Spleen (tissue), 11 donors: Measurements from ENCODE around the gene CCDC134. TPM values are rescaled to one million over a fixed set of nuclear protein-coding genes. Genes with fewer than 3 reads are reported as not detected.
"Not testable (repeated sequence)": the region's sequence is repeated elsewhere in the genome, so short reads cannot be mapped to it uniquely, and the experiment has no call there.

ENCODE experiments used
- DNase-seq: peaks from one replicate; pipeline ENCODE4 v3.0.0-alpha.2; 2020
- H3K27ac ChIP-seq, 8 donors: fragments of 200-600 bp; sonication (generic) in 7 of 8; 1 replicate in 4 of 8; 2 replicates in 4 of 8; pipeline versions ENCODE4 v1.5.0 to v1.8.0; 2016 to 2021; ENCODE audit warnings: inconsistent platforms in 4 of 8, mild to moderate bottlenecking in 4 of 8, moderate library complexity in 1 of 8
- H3K27me3 ChIP-seq, 7 donors: fragments of 200-600 bp; sonication (generic) in 6 of 7; replicated peaks in 1 of 7; 1 replicate in 4 of 7; 2 replicates in 3 of 7; pipeline versions ENCODE4 v1.5.0 to v1.8.0; 2016 to 2021; ENCODE audit warnings: inconsistent platforms in 3 of 7, mild to moderate bottlenecking in 1 of 7
- H3K36me3 ChIP-seq, 6 donors: fragments of 200-600 bp; sonication (generic) in 5 of 6; 1 replicate in 4 of 6; 2 replicates in 2 of 6; pipeline versions ENCODE4 v1.5.0 to v1.8.0; 2016 to 2021; ENCODE audit warnings: inconsistent platforms in 2 of 6
- H3K4me1 ChIP-seq, 6 donors: fragments of 200-600 bp; sonication (generic) in 5 of 6; 1 replicate in 3 of 6; 2 replicates in 3 of 6; pipeline versions ENCODE4 v1.5.0 to v1.8.0; 2016 to 2021; ENCODE audit warnings: inconsistent platforms in 3 of 6
- H3K4me3 ChIP-seq, 8 donors: fragments of 200-600 bp; sonication (generic) in 7 of 8; 1 replicate in 4 of 8; 2 replicates in 4 of 8; pipeline versions ENCODE4 v1.5.0 to v1.8.0; 2016 to 2021; ENCODE audit warnings: inconsistent platforms in 4 of 8, mild to moderate bottlenecking in 4 of 8, moderate library complexity in 2 of 8
- H3K9me3 ChIP-seq, 8 donors: fragments of 200-600 bp; sonication (generic) in 7 of 8; 1 replicate in 4 of 8; 2 replicates in 4 of 8; pipeline versions ENCODE4 v1.5.0 to v1.8.0; 2016 to 2021; ENCODE audit warnings: inconsistent platforms in 4 of 8
- POLR2A ChIP-seq, 3 donors: fragments of 450-650 bp; IDR thresholded peaks; one replicate each; pipeline ENCODE4 v1.5.1; 2017; ENCODE audit warnings: antibody characterized with exemption in 3 of 3, mild to moderate bottlenecking in 1 of 3
- POLR2AphosphoS5 ChIP-seq, 3 donors: sonication (generic); formaldehyde crosslinking; IDR thresholded peaks; one replicate each; pipeline ENCODE4 v1.5.1; 2017; ENCODE audit warnings: antibody characterized with exemption in 3 of 3
- WGBS, 5 donors: extraction: QIAGEN DNeasy Blood & Tissue Kit in 3 of 5; methylation state at CpG; one replicate each; pipeline versions ENCODE4 v1.1.5 to v1.1.7; 2013 to 2018; 5-methylcytosine and 5-hydroxymethylcytosine counted together
- intact Hi-C: fragments of 100-400 bp; cut with DNase I; formaldehyde crosslinking; loops from one replicate; pipeline ENCODE4 v1.15.0; 2023; ENCODE audit warnings: low total_unique reads
- polyA plus RNA-seq, 3 donors: library from polyadenylated mRNA; stranded (reverse); fragments of 200-250 nt; gene quantifications; one replicate each; pipeline ENCODE4 v1.2.1, GENCODE V29; 2013
- total RNA-seq, 7 donors: library from RNA; depleted of rRNA in 3 of 7; stranded (reverse); fragments of >200 nt in 3 of 7; fragmentation: NEBNext Ultra II Directional in 4 of 7; extraction: Animal tissue kit (Norgen Biotek cat#: 25700) in 4 of 7; gene quantifications; one replicate each; pipeline versions ENCODE4 v1.1.0 to v1.2.1, GENCODE V29; 2016 to 2021
- TF ChIP-seq, protein P1 (sequence below), 11 experiments: fragments of 200-600 bp in 7 of 11; fragments of 450-650 bp in 4 of 11; sonication (generic) in 4 of 11; IDR thresholded peaks in 8 of 11; conservative IDR thresholded peaks in 3 of 11; 1 replicate in 7 of 11; 2 replicates in 4 of 11; pipeline versions ENCODE4 v1.4.0 to v1.8.0; 2016 to 2021; ENCODE audit warnings: antibody characterized with exemption in 11 of 11, inconsistent platforms in 4 of 11, mild to moderate bottlenecking in 1 of 11
- donor health status: healthy with polysubstance abuse.
- donor health status: DM: no; HTN: no; CAD: no; lungs with moderate emphysema.
- donor health status: DM: no; HTN: no; CAD: no.
- donor health status: Bipolar disorder and iron deficiency.
- donor health status: healthy.
- donor health status: DM: no; HTN: no; CAD: no.
- donor health status: DM: yes; HTN: yes; CAD: no.

CCDC134 gene
- total and polyA plus RNA-seq, 10 donors: 0.54 to 11.8 (median 9.3) TPM

DNA sequence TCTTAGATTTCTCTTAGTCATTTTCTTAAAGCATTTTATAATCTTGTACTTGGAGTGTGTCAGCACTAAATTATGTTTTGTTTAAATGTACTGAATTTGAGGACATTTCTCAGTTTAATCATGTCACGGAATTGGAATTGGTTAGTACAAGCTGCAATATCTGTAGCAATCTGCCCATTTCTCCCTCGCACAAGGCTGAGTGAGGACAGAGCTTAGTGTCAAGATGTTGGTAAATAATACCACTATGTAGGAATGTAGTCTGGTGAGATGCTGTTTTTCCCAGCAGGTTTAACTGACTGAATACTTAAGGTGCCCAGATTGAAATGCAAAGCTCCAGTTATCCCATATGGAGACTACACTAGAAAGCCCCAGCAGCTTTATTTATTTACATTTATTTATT, 63.0 kb downstream of the CCDC134 start:
- Histone ChIP-seq H3K36me3 (peaks cover 0 to 26% (median 21%) of the 10 kb centered on the region in 6 donors), H3K4me1 (peaks cover 15 to 75% (median 54%) of the 10 kb centered on the region in 6 donors), H3K27me3 (no peaks in the 10 kb centered on the region), H3K27ac (peak overlapping the region; percentile 69 to 91 (median 82)), H3K4me3 (no peak overlapping the region), H3K9me3 (no peaks in the 10 kb centered on the region)
- intact Hi-C loops: no loop called here
- WGBS, 5 donors: 83 to 94% (median 92%) methylated on average over 2 of the region's 2 CpGs
- no peak for DNase-seq
- TF ChIP-seq, protein P1, sequence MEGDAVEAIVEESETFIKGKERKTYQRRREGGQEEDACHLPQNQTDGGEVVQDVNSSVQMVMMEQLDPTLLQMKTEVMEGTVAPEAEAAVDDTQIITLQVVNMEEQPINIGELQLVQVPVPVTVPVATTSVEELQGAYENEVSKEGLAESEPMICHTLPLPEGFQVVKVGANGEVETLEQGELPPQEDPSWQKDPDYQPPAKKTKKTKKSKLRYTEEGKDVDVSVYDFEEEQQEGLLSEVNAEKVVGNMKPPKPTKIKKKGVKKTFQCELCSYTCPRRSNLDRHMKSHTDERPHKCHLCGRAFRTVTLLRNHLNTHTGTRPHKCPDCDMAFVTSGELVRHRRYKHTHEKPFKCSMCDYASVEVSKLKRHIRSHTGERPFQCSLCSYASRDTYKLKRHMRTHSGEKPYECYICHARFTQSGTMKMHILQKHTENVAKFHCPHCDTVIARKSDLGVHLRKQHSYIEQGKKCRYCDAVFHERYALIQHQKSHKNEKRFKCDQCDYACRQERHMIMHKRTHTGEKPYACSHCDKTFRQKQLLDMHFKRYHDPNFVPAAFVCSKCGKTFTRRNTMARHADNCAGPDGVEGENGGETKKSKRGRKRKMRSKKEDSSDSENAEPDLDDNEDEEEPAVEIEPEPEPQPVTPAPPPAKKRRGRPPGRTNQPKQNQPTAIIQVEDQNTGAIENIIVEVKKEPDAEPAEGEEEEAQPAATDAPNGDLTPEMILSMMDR (IDR thresholded peaks at IDR 0.05 in 8 of 11, conservative IDR thresholded peaks at IDR 0.05 in 3 of 11): no peak
- TF ChIP-seq POLR2AphosphoS5 (IDR thresholded peaks at IDR 0.05) (no peak), POLR2A (IDR thresholded peaks at IDR 0.05) (no peak)

DNA sequence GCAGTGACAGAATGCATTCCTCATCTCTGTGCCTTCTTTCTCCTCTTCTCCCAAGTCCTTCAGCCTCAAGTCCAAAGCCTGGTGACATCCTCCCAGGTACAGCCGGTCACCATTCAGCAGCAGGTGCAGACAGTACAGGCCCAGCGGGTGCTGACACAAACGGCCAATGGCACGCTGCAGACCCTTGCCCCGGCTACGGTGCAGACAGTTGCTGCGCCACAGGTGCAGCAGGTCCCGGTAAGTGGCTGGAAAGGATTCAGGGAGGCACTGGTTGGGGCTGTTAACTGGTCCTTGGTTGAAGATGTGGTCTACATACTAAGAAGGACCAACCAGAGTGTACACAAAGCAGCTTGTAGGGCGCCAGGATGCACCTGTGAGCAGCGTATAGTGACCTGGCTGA, 68.1 kb downstream of the CCDC134 start:
- intact Hi-C loops: no loop called here

DNA sequence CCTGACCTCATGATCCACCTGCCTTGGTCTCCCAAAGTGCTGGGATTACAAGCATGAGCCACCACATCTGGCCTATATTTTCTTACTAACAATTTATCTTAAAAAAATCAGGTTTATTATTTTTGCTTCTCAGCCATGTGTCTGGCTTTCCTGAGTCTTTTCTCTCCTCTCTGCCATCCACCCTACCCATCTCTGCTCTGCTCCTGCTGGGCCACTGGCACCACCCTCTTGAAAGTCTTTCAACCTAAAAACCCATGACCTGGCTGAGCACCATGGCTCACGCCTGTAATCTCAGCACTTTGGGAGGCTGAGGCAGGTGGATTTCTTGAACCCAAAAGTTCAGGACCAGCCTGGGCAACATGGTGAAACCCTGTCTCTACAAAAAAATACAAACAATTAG, 69.6 kb downstream of the CCDC134 start:
- H3K4me3 ChIP-seq, H3K9me3 ChIP-seq, H3K27me3 ChIP-seq, DNase-seq, H3K27ac ChIP-seq, intact Hi-C loops: not testable (repeated sequence)
- WGBS, 5 donors: 86 to 100% (median 92%) methylated on average over 1 of the region's 1 CpG
- H3K4me1 ChIP-seq: peaks cover 0 to 24% (median 0%) of the 10 kb centered on the region in 6 donors
- H3K36me3 ChIP-seq: peaks cover 0 to 92% (median 74%) of the 10 kb centered on the region in 6 donors

More for the DNA sequence above, 68.1 kb downstream of the CCDC134 start:
- no peak overlapping the region for H3K27ac ChIP-seq
- WGBS, 5 donors: 93 to 98% (median 97%) methylated on average over 9 to 10 of the region's 10 CpGs
- H3K36me3 ChIP-seq: peaks cover 0 to 77% (median 59%) of the 10 kb centered on the region in 6 donors
- H3K9me3 ChIP-seq: no peaks in the 10 kb centered on the region
- peaks cover 0 to 37% (median 3%) of the 10 kb centered on the region in 6 donors for H3K4me1 ChIP-seq
- H3K27me3 ChIP-seq: no peaks in the 10 kb centered on the region
- no peak overlapping the region for H3K4me3 ChIP-seq
- DNase-seq: no peak
- TF ChIP-seq POLR2AphosphoS5 (IDR thresholded peaks at IDR 0.05) (no peak), POLR2A (IDR thresholded peaks at IDR 0.05) (no peak)
- TF ChIP-seq, protein P1 (IDR thresholded peaks at IDR 0.05 in 8 of 11, conservative IDR thresholded peaks at IDR 0.05 in 3 of 11): no peak

DNA sequence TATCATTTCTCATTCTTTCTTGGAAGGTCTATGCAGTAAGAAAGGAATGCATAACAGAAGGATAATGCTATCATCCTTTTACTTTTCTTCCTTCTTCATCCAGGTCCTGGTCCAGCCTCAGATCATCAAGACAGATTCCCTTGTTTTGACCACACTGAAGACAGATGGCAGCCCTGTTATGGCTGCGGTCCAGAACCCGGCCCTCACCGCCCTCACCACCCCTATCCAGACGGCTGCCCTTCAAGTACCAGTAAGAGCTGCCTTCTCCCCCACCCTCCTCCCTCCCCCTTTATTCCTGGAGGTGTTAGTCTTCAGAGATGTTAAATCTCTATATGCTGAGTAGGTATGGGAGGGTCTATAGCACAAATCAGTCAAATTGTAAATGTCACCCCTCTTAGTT, 70.3 kb downstream of the CCDC134 start:
- no peak for DNase-seq
- Histone ChIP-seq H3K27me3 (no peaks in the 10 kb centered on the region), H3K36me3 (peaks cover 0 to 99% (median 81%) of the 10 kb centered on the region in 6 donors), H3K9me3 (no peaks in the 10 kb centered on the region), H3K27ac (no peak overlapping the region), H3K4me3 (no peak overlapping the region), H3K4me1 (peaks cover 0 to 17% (median 0%) of the 10 kb centered on the region in 6 donors)
- intact Hi-C loops: no loop called here
- WGBS, 5 donors: 85 to 96% (median 89%) methylated on average over 4 of the region's 4 CpGs
- TF ChIP-seq POLR2A (IDR thresholded peaks at IDR 0.05) (no peak), POLR2AphosphoS5 (IDR thresholded peaks at IDR 0.05) (no peak)
- TF ChIP-seq, protein P1 (IDR thresholded peaks at IDR 0.05 in 8 of 11, conservative IDR thresholded peaks at IDR 0.05 in 3 of 11): no peak

DNA sequence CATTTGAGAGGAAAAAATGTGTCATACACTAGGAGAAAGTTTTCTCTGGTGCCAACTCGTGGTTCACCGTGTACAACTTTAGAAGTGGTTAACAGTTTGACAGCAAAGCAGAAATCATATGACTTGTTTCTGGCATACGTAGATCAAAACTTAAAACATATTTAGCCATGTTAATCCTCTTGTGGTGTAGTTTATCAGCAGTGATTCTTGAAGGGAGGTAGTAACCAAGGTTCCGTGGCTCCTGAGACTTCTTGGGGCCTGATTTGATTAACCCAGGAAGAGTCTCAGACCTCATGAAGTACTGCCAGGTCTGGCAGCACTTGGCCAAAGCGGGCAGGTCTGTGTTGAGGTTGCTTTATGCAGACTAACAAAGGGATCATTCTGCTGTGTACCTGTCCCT, 72.9 kb downstream of the CCDC134 start:
- Histone ChIP-seq H3K4me1 (peaks cover 0 to 13% (median 0%) of the 10 kb centered on the region in 6 donors), H3K27ac (peak overlapping the region in 4 of 8 donors; percentile 0 to 39 (median 26)), H3K27me3 (no peaks in the 10 kb centered on the region), H3K36me3 (peaks cover 0 to 100% (median 85%) of the 10 kb centered on the region in 6 donors), H3K9me3 (no peaks in the 10 kb centered on the region), H3K4me3 (no peak overlapping the region)
- intact Hi-C loops: no loop called here
- 50 to 66% (median 52%) methylated on average over 5 of the region's 5 CpGs for WGBS, 5 donors
- TF ChIP-seq POLR2AphosphoS5 (IDR thresholded peaks at IDR 0.05): no peak
- TF ChIP-seq, protein P1 (IDR thresholded peaks at IDR 0.05 in 8 of 11, conservative IDR thresholded peaks at IDR 0.05 in 3 of 11): no peak
- no peak for TF ChIP-seq POLR2A (IDR thresholded peaks at IDR 0.05)
- no peak for DNase-seq
